Stimulated activated CD8-positive, alpha-beta memory T cell treated with anti-CD3 and anti-CD28 coated beads, Interleukin-12 subunit alpha, Interleukin-12 subunit beta, amount 100 ng/mL, for 24 hours (primary cell): ENCODE measurements around the gene GPX4.

Experiments
- DNase-seq: peaks from one replicate; pipeline ENCODE4 v3.0.0-alpha.2; 2020; ENCODE audit errors: extremely low read depth

GPX4 gene

GRCh38 chr19:1084024-1084868 lies 19.5 kb upstream of the GPX4 start:
- no peak for DNase-seq

- no peak for DNase-seq
Measured at GRCh38 chr19:1085053-1085658, 18.6 kb upstream of the GPX4 start.

DNA sequence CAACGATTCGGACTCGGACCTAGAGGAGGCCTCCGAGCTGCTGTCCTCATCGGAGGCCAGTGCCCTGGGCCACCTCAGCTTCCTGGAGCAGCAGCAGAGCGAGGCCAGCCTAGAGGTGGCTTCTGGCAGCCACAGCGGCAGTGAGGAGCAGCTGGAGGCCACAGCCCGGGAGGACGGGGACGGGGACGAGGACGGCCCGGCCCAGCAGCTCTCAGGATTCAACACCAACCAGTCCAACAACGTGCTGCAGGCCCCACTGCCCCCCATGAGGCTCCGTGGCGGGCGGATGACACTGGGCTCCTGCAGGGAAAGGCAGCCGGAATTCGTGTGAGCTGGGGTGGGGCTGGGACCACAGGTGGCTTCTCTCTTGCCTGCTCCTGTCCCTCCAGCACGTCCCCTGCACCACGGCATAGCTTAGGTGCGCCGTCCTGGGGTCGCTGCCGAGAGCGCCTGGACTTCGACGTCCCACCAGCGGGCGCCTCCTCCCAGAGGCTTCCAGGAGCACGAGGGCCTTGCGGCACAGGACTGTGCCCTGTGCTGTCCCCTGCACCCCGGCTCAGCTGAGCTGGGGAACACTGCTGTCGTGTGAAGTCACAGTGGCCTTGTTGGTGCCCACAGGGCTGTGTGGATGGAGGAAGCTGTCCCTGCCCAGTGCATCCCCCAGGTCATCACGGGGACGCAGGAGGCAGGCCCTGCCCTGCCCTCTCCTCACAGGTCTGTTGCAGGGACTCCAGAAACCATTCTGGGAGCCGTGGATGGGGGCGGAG lies 17.9 kb upstream of the GPX4 start:
- no peak for DNase-seq

GRCh38 chr19:1086613-1087012 lies 17.2 kb upstream of the GPX4 start:
- DNase-seq, result no peak

- no peak for DNase-seq
Measured at GRCh38 chr19:1087813-1088415, 15.9 kb upstream of the GPX4 start.

DNA sequence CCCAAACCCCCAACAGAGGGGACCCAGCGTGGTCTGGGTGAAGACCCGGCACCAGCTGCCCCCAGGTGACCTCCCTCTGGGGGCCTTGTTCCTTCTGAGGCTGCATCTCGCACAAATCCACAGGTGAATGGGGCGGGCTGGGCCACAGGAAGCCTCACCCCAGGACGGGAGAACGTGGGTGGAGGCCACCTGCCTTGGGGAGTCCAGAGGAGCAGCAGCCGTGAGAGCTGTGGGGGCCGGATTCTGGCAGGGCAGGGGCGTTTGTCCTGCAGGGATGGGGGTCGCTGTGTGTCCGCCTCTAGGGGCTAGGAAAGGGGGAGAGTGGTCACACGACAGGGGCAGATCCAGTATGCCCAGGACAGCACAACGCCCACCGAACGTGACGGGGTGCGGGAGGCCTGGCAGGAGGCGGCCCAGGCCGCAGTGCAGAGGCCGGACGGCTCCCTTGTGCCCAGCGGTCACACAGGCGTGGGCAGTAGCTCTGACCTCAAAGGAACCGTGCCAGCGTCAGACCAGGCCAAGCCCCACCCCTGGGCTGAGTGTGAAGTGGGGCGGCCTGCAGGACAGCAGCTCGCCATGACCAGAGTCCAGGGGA lies 15.3 kb upstream of the GPX4 start:
- DNase-seq, result no peak

GRCh38 chr19:1089126-1089771 lies 14.5 kb upstream of the GPX4 start:
- DNase-seq, result no peak

- no peak for DNase-seq
Measured at GRCh38 chr19:1089891-1090290, 13.9 kb upstream of the GPX4 start.

- DNase-seq, result no peak
Measured at GRCh38 chr19:1090731-1091543, 12.9 kb upstream of the GPX4 start.

GRCh38 chr19:1091544-1092175 lies 12.1 kb upstream of the GPX4 start:
- no peak for DNase-seq

DNA sequence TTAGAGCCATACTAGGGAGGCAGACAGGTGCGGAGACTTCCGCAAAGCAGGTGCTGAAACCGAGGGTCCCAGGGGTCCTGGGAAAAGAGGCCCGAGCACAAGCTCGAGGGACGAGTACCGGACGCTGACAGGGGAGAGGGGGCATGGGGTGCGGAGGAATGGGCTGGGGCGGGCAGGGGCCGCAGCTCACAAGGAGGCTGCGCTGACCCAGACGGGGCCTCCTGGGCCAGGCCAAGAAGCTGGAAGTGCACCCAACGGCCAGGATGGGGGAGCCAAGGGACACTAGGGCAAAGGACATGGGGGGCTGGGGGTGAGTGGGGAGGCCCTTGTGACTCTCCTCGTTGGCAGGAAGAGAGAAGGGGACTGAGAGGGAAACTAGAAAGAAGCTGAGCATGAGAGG lies 10.5 kb upstream of the GPX4 start:
- DNase-seq, result no peak

- no peak for DNase-seq
Measured at GRCh38 chr19:1093811-1094553, 9.8 kb upstream of the GPX4 start.

- DNase-seq, result no peak
Measured at GRCh38 chr19:1094655-1094977, 9.2 kb upstream of the GPX4 start.

- peak; percentile 95 for DNase-seq
Measured at GRCh38 chr19:1094978-1095701, 8.7 kb upstream of the GPX4 start, which contains the start of gene POLR2E. Gene POLR2E, minus strand, starts transcription at chr19:1095375. Its CDS starts 60 bp downstream, at chr19:1095315.

DNA sequence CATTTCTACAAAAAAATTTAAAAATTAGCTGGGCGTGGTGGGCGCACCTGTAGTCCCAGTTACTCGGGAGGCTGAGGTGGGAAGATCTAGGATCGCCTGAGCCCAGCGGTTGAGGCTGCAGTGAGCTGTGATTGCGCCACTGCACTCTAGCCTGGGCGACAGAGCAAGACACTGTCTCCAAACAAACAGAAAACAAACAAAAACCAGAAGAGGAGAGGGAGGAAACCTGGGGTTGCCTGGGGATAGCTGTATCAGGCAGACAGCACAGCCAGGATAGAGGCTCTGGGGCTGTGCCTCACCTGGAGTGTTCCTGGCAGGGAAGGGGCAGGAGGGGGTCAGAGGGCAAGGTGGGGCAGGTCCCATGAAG lies 6.0 kb upstream of the GPX4 start:
- no peak for DNase-seq

GRCh38 chr19:1098177-1099051 lies 5.4 kb upstream of the GPX4 start:
- no peak for DNase-seq

DNA sequence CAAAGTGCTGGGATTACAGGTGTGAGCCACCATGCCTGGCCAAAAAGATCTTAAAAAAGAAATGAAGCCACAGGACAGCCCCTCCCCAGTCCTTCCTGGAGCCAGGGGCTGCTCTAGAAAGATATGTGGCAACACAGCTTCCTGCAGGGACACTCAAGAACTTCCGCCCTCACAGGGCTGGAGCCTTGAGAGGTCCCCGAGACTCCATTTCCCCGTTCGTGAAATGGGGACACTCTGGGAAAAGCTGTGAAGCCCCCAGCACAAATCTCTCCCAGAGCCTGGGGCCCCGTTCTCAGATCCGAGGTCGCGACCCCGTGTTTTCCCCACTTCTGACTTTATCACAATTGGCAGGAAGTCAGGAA lies 2.5 kb upstream of the GPX4 start:
- DNase-seq, result no peak
